ENCODE measurements around the gene ILK. TPM values are rescaled to one million over a fixed set of nuclear protein-coding genes. Genes with fewer than 3 reads are reported as not detected.

Gene ILK
- total RNA-seq, 2 experiments from 2014 or later = 64.8 to 80.3 TPM

DNA sequence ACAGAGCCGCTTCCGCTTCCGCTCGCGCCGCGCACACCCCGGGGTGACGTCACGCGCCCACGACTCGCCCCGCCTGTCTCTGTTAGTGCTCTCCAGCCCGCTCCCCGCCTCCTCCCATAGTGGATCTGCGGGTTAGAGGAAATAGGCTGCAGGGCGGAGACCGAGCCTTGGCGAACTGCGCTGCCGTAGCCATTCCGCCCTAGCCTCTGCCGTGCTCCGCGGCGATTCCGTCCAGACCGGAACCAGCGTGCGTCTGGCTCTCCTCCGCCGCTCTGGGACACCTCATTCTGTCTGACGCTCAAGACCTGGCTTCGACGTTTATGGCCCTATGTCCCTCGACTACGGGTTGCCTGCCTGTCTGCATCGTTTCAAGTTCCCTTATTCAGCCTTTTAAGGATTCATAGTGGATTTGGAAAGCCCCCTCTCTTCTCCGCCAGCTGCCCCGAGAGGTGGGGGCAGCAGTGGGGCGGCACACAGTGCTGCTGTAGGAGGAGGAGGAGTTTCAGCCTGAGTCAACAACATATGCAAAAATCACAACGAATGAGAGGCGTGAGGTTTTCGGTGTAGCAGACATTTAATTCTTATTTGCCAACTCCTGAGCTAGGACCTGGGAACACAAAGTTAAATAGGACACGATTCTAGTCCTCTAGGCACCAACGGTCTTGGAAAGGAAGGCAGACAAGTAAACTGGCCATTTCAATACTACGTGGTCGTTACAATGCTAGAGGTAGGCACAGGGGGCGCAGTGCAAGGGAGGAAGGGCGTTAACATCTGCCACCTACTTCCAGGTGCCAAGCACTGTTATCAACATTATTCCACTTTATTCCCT lies 8.9 kb downstream of the ILK start, which contains the start of gene TAF10:
Gene TAF10 (minus strand): TSS at position 4 of the 829 bp plus-strand sequence. CDS start 27 bp downstream, outside the sequence.
- H4K20me1 ChIP-seq (ENCODE audit: insufficient read depth, low read length) = peaks cover 9% of the 10 kb centered on the region; the same call in 1 of the 2 replicates
- TSS peak; percentile 67 for BruUV-seq (replicated peaks)
- CTCF ChIA-PET (ENCODE audit: unreplicated experiment) = interaction anchor here (0.6 to 1.5 kb wide), 5 partner anchors 8 to 71 kb away, joined by 3 to 8 read pairs (median 3); partner anchors contain the start of gene MRPL17
- peak; percentile 96 for DNase-seq (ENCODE audit: low spot score)
- peaks cover 46% of the 10 kb centered on the region for H3K36me3 ChIP-seq (ENCODE audit: insufficient read depth, low read length)
- H3K9me3 ChIP-seq (ENCODE audit: low read length) = no peaks in the 10 kb centered on the region
- POLR2A ChIA-PET = interaction anchor here (0.6 to 2.2 kb wide), 16 partner anchors 8 to 1377 kb away, joined by 3 to 22 read pairs (median 4); partner anchors contain the start of gene MRPL17
- peaks cover 27% of the 10 kb centered on the region for H3K4me1 ChIP-seq (ENCODE audit: insufficient read depth, low read length, poor library complexity, severe bottlenecking)
- intact Hi-C loops (cut with micrococcal nuclease; ENCODE audit: unreplicated experiment) = loop anchor here (1.0 to 2.0 kb wide), 2 partner anchors 34 to 71 kb away; partner anchors contain the start of gene MRPL17
- peak within 1 kb of the TSS; percentile 87 for H3K4me3 ChIP-seq (ENCODE audit: low read depth, low read length, poor library complexity, severe bottlenecking)
- H3K27ac ChIP-seq (ENCODE audit: low read depth, low read length, poor library complexity, severe bottlenecking) = peak within 1 kb of the TSS; percentile 89
- peaks cover 12% of the 10 kb centered on the region; the same call in 1 of the 2 replicates for H3K79me2 ChIP-seq (ENCODE audit: insufficient read depth, low read depth, low read length)
- H3K4me2 ChIP-seq (ENCODE audit: low read length) = peak within 1 kb of the TSS; percentile 93
- H3K9me2 ChIP-seq (ENCODE audit: insufficient read depth, low read length) = no peaks in the 10 kb centered on the region
- TF ChIP-seq EZH2phosphoT487 (IDR thresholded peaks at IDR 0.05; ENCODE audit: borderline replicate concordance, low read depth, low read length) = no peak
- TF ChIP-seq, protein P1, sequence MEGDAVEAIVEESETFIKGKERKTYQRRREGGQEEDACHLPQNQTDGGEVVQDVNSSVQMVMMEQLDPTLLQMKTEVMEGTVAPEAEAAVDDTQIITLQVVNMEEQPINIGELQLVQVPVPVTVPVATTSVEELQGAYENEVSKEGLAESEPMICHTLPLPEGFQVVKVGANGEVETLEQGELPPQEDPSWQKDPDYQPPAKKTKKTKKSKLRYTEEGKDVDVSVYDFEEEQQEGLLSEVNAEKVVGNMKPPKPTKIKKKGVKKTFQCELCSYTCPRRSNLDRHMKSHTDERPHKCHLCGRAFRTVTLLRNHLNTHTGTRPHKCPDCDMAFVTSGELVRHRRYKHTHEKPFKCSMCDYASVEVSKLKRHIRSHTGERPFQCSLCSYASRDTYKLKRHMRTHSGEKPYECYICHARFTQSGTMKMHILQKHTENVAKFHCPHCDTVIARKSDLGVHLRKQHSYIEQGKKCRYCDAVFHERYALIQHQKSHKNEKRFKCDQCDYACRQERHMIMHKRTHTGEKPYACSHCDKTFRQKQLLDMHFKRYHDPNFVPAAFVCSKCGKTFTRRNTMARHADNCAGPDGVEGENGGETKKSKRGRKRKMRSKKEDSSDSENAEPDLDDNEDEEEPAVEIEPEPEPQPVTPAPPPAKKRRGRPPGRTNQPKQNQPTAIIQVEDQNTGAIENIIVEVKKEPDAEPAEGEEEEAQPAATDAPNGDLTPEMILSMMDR (conservative IDR thresholded peaks at IDR 0.05; ENCODE audit: low read length) = peak; percentile 83
- peak within 1 kb of the TSS; percentile 87; the same call in 1 of the 2 replicates for H2AFZ ChIP-seq (ENCODE audit: low read length)

DNA sequence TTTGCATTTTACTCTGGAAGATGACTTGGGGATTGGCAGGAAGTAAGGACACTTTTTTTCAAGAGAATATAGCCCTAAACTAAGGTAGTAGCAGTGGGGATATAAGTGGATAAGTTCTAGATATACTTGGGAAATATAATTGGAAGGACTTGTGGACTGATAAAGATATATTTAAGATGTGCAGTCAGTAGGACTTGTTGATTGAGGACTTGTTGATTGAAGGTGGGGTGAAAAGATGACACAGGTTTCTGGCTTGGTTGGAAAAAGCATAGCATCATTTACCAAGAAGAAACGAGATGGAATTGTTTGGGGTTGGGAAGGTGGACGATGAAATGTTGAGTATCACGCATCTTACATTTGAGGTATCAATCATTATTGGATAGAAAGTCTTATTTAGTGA lies 9.9 kb downstream of the ILK start:
- Histone ChIP-seq H3K27ac (ENCODE audit: low read depth, low read length, poor library complexity, severe bottlenecking) (no peak overlapping the region), H3K36me3 (ENCODE audit: insufficient read depth, low read length) (peaks cover 36% of the 10 kb centered on the region), H3K4me2 (ENCODE audit: low read length) (peak overlapping the region; percentile 93), H3K9me2 (ENCODE audit: insufficient read depth, low read length) (no peaks in the 10 kb centered on the region), H3K79me2 (ENCODE audit: insufficient read depth, low read depth, low read length) (peaks cover 12% of the 10 kb centered on the region; the same call in 1 of the 2 replicates), H3K4me1 (ENCODE audit: insufficient read depth, low read length, poor library complexity, severe bottlenecking) (peaks cover 31% of the 10 kb centered on the region), H3K4me3 (ENCODE audit: low read depth, low read length, poor library complexity, severe bottlenecking) (no peak overlapping the region), H2AFZ (ENCODE audit: low read length) (no peak overlapping the region), H3K9me3 (ENCODE audit: low read length) (no peaks in the 10 kb centered on the region), H4K20me1 (ENCODE audit: insufficient read depth, low read length) (peaks cover 9% of the 10 kb centered on the region; the same call in 1 of the 2 replicates)
- TF ChIP-seq, protein P1 (conservative IDR thresholded peaks at IDR 0.05; ENCODE audit: low read length) = no peak
- no peak for TF ChIP-seq EZH2phosphoT487 (IDR thresholded peaks at IDR 0.05; ENCODE audit: borderline replicate concordance, low read depth, low read length)
- intact Hi-C loops (cut with micrococcal nuclease; ENCODE audit: unreplicated experiment) = loop anchor here (2.0 kb wide), 1 partner anchor 33 kb away; no protein-coding TSS in a partner anchor
- ChIA-PET CTCF (ENCODE audit: unreplicated experiment) (interaction anchor here (1.2 kb wide), 1 partner anchor 33 kb away, joined by 3 read pairs; no protein-coding TSS in a partner anchor), POLR2A (interaction anchor here (0.6 to 2.2 kb wide), 6 partner anchors 8 to 1376 kb away, joined by 3 to 9 read pairs (median 4); no protein-coding TSS in a partner anchor)
- BruUV-seq (replicated peaks) = TSS peak; percentile 24
- no peak for DNase-seq (ENCODE audit: low spot score)
